NCI-H1417 (cell line): ENCODE measurements around the gene NR2F2.
A peak's percentile ranks its signal among the peaks of the same experiment; 100 is the strongest.

Source experiments
- DNase-seq, 3 experiments: peaks; one replicate each; lab custom pipeline; 2025; lab: John Stamatoyannopoulos, UW

NR2F2 gene

DNA sequence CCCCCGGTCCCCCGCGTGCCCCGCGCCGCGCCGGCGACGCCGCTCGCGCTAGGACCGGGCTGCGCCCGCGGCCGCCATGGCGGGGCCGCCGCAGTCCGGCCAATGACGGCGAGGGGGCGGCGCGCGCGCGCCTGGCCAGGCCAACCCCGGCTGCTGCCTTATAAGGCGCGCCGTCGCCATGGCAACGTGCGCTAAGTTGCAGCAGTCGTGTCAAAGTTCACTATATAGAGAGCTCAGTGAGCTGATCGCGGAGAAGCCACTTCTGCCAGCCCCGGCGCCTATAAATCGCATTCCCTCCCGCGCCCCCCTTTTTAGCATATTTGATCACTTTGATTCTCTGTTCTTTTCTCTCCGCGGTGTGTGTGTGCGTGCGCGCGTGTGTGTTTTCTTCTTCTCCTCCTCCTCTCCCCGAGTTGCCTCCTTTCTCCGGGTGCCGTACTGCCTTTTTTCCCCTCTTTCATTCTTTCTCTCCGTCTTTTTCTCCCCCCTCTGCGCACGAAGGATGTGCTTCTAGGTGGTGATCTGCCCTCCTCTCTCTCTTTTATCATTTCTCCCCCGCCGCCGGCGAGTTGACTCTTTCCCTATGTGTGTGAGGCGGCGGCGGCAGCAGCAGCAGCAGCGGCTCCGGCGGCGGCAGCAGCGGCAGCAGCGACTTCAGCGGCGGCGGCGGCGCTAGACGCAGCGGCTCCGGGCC, at the start of gene NR2F2:
NR2F2 (plus strand) TSS at position 251 of the 694 bp plus-strand sequence. CDS start 1,406 bp downstream, outside the sequence.
- peak; percentile 97 to 99 (median 98) for DNase-seq

DNA sequence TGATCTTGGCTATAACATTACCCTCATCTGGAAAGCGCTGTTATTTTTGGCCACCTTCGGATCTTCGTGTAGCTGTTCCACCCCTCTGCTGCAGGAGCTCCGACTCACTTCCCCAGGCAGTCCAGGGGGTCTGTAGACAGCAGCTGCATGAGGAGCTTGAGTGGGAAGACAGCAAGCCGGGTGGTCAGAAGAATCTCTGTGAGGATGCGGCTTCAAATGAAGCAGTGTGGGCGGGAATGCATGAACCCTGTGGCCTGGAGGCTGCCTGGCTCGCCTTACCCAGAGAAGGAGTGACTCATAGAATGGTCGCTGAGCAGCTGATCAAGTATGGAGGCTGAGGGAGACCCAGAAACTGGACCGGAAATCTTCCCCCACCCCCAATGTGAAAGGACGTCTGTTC, 45.2 kb upstream of the NR2F2 start:
- DNase-seq = no peak

DNA sequence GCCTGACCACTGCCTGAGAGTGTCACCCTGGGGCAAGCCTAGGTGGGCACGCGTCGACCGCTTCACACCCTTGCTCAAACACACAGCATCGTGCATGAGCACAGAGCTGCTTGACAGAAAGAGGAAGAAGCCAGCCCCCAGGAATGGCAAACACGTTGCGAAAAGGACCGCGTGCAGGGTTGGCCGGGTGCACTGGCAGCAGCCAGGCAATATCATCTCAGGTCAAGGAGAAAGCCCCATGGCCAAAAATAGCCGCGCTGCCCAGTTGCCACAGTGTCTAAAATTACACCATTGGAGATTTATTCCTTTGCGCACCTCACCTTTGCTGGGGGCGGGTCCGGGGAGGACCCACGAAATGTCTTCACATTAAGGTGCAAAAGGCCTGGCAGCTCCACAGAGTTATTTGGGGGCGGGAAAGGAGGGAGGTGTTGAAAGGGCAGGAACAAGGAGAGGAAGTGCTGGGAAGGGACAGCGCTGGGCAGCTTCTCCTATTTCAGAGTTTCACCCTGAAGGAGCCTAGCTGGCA, 44.7 kb upstream of the NR2F2 start:
- no peak for DNase-seq

DNA sequence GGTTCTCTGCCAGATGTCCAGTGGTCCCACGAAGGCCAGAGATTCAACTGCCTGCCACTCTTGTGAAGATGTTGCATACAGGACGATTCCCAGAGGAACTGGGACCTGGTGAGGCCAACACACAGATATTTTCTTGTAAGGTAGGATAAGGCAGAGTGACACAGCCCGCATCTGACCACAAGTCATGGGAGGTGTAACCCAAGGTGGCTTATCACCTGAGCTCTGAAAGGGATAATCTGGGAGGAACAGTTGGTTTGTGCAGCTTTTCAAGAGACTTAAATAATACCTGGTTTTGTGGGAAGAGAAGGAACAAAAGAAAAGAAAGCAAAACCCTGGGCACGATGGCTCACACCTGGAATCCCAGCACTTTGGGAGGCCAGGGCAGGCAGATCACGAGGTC, 39.8 kb upstream of the NR2F2 start:
- DNase-seq = no peak

DNA sequence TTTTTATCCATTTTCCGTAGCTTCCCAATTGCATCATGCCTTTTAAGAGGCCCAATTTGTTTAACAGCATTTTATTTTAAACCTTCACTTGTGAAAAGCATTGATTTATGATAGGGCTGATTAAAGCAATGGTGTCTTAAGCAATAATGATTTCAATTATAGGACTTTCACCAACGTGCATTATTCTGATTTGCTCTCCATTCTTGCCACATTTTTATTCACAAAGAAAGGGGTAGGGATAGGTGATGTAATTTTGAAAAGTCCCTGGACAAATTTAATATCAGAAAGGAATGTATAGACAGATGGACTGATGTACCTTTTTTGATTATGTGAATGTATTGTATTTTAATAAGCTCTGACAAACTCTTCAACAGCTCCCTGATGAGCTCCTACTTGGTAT, 37.9 kb upstream of the NR2F2 start:
- DNase-seq = no peak

DNA sequence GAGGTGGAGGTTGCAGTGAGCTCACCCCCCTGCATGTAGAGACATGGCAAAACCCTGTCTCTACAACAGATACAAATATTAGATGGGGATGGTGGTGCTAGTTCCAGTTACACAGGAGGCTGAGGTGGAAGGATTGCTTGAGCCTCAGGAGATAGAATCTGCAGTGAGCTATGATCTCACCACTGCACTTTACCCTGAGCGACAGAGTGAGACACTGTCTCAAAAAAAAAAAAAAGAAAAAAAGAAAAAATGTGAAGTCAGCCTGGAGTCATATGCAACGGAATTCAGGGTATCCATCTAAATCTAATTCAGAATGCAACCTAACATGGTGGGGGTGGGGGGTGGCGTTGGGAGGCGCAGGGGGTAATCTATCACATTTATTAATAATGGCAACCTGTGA, 37.1 kb upstream of the NR2F2 start:
- no peak for DNase-seq

DNA sequence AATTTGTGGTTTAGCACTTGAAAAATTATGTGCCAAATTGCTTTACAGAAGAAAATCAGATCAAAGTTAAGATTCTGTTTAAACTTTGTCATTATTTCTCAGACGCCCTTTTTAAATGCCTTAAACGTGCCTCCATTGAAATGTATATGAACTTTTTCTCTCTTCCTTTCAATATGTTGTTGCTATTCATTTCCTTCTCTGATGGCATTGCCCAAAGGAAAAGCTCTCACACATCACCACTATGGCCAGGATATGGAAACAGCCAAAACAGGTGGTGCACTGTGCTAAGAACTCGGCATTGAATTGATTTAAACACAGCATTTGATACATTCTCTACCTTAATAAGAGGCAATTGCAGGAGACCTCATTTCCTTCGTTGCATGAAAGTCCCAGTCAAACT, 35.7 kb upstream of the NR2F2 start:
- no peak for DNase-seq

DNA sequence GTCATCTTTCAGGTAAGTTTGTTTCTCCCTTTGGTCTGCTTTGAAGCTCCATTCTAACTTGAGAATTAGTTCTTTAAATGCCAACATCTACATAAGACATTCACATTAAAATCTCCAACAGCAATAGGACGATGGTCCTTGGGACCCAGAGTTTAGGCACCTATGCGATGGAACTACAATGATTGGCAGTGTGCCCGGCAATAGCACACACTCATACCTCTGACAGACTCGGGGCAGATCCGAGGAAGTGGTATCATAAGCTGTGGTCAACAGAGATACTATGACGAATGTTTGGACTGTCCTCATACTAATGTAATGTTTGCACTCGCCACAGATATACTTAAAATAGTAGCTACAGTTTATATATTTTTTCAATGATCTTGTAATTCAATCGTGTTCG, 34.2 kb upstream of the NR2F2 start:
- no peak for DNase-seq

DNA sequence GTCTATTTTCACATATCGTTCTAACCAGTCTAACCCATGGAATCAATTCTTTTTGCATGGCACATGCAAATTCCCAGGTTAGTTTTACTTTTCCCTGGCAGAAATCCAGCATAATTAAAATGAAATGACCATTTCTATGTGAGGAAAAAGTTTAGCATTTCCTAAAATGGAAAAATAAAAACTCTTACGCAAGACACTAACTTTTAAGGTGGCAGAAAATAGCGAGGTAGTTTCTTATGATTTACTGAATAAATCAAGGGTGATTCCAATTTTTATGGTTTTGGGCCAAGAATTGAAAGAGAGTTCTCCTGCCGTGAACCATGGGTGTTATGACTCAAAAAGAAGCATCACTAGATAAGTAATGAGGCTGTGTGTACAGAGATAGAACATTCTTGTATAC, 32.7 kb upstream of the NR2F2 start:
- DNase-seq = no peak

DNA sequence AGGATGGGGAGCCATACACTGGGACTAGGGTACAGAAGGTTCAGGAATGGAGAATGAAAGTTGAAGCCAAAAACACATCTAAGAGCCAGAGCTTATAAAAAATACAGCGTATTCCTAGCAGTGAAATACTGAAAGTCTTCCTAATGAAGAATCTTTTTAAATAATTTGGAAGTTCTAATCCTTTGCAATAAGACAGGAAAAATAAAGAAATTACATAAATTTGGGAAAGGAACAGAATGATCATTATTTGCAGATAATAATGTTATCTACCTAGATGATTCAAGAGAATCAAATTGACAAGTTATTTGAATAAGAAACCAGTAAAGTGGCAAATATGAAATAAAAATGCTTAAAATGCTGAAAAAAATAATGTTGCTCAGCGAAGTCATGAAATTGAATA, 32.3 kb upstream of the NR2F2 start:
- no peak for DNase-seq

DNA sequence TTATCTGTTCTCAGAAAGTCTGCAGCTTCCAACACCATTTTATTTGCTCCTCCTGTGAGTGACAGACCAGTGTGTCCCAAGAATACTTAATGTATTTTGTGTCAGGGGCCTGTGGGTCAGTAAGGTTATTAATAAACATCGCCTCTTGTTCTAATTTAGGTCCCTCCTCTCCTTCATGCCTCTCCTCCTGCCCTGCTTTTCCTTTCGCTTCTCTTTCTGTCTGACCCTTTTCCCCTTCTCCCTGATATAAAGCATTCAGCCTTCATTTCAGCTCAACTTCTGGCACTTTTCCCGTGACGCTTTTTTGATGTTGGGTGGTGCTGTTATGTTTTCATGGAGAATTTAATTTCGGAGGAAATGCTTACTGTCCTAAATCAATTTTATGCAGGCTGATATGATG, 29.7 kb upstream of the NR2F2 start:
- DNase-seq = no peak

DNA sequence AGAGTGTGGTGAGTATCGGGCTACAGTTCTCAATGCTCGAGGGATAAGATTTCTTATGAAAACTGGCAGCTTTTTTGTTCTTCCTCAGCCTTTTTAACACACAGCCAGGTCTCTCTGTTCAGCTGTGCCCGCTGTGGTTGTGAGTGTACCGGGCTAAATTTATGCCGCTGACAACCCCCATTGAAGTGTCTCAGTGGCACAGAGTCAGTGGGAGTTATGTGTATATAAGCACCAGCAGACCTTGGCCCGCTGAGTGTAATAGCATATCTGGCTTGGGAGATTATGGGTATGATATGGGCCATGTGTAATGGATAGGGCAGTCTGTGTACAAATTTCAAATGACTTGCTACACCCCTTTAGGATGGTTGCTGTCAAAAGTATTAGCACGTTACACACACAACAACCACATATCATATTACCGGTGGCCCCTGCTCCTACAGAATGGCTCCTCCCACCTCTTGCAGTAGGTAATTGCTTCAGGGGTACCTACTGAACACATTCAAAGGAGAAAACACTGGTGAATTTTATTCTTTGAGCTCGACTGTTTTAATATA, 26.9 kb upstream of the NR2F2 start:
- DNase-seq = peak in 1 of 3 experiments; percentile 12

DNA sequence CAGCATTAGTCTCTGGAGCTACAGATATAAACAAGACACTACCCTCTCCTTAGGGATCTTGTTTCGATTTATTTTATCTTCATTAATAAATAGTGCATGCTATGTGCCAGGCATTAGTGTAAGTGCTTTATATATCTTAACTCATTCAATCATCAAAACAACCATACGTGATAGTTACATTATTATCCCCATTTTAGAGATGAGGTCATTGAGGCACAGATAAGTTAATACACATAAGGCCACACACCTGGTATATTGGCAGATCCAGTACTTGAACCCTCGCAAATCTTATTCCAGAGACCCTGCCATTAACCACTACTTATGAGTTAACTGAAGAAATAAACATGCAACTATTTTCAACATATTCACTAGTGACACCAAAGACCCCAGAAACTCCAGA, 25.7 kb upstream of the NR2F2 start:
- no peak for DNase-seq

DNA sequence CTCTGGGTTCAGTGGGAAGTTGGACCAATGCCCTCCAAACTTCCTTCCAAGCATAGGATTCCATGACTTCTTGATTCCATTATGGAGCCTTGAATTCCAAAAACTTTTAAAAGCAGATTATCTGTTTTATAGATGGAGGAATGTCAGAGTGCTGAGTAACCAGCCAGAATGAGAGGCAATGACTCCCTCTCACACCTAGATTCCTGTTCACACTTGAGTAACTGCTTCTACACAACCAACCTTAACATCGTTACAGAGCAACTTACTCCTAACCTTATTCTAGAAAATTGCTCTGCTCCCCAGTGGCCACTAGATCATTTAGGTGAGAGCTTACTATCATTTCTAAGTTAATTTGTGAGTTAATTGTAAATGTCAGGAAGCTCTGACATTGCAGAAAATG, 24.2 kb upstream of the NR2F2 start:
- DNase-seq = no peak

DNA sequence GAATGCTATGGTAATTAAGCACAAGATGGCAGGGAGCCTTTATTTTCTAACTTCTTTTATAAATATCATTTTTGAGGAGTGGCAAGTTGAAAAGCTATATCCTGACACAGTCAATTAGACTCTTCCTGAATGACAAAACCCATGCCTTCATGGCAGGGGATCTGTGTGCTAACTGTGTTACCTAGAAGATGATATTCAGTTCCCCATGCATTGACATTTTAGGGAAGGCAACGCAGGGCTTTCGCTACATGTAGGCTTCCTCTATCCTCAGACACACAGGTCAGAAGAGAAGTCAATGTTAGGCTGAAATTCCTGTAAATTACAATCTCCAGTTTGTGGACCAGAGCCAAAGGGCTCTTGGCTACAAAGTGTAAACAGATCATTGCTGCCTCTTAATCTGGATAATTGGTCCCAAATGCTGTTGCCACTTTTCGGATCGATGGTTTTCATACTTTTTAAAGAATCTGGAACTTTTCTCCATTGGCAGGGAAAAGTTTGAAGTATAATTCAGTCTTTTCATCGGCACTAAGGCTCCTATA, 22.6 kb upstream of the NR2F2 start:
- DNase-seq = no peak

DNA sequence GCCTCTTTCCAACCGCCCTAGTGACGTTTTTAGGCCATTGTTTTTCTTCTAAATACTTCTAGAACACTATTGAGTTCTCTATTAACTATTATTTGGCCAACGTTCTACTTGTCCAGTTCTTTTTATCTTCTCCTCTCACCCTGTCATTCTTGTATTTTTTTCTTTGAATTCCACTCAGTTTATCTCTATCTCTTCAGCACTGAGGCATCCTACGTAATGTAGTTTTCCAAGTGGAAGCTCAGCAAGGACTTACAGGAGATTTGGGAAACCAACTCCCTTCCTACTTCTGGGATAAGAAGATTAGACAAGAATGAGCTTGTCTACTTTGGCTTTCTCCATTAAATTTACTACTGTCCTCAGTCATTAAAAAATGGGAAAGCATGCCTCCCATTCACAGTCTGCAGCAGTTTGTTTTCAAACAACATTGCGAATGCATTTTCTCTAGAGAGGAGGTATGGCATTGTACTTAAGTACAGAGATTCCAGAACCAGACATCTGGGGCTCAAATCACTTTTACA, 21.3 kb upstream of the NR2F2 start:
- no peak for DNase-seq

DNA sequence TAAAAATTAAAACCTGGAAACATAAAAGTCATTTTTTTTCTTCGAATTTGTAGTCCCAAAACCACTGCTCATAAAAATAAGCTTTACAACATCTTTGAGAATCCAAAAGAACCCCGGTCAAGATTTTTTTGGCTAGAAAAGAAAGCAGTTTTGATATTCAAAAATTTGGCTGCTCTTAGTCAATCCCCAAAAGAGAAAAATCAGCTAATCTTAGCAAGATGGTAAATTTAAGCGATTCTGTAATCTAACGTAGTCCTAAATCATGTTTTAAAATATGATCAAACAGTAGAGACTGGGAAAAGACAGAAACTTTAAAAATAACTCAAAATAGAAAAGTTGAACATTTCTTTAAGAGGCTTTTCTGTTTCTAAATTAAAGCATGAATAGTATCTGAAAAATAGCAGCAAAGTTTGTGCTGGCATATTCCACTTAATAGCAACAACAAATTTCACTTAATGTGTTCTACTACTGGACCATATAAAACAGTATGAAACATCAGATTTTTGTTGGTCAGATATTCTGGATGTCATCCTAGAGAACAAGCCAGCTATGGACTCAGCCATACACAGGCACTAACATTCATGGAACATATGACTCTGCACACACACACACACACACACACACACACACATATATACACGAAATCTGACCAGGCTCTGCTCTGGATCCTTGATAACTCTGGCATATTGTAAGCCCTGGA, 19.1 kb upstream of the NR2F2 start:
- no peak for DNase-seq

DNA sequence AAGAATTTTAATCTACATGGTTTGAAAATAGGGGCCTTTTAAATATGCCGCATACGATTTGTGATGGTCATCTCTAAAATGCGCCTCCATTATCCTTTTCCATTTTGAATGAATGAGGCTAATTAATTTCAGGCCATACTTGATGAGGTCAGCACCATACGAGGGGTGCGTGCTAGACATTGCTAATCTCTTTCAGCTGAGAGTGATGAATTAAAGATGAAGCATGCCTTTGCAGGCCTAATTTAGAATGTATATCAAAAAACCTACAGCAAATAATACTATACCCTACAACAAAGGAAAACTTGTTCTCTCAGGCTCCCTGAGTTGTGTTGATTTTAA, 18.6 kb upstream of the NR2F2 start:
- no peak for DNase-seq

DNA sequence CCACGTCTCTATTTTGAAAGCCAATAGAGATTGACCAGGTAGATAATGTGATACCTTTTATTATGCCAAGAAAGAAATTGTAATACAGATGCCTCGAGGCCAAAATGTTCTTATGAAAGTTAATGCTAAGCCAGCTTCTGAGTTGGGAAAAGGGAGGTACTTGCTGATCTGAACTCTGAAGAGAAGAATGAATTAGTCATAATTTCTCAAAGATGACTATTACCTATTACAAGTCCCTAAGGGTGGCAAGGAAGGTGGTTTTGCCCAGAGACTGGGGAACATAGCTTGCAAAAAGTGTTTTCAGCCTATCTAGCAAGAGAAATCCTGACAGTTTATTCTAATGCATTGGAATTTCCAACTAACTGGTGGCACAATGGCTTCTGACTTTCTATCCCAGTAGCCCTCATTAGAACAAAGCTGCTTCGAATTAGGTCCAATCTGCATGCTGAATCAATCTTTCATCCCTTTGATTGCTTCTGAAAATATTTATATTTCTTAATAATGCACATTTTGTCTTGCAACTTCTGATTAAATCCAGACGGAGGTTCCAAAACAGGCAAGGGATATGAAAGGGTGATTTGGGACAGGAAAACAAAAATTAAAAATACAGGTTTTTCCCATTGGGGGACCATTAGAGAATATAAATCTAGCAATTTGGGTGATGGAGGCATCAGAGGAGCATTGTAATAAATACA, 17.7 kb upstream of the NR2F2 start:
- DNase-seq = no peak

DNA sequence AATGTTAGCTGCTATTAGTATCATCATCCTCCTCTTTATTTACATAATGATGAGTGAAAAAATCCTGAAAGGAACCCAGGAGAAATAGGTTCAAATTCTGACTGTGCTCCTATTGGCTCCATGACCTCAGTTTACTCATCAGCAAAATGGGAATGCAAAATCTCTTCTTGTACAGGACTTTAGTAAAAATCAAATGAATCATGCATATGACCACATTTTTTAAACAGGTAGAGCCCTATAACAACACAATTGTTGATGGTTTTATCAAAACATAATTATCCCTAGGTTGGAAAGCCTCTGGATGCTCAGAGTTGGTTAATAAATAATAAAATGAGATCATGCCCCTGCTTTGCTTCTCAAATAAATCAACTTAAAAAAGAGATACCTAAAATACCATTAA, 16.0 kb upstream of the NR2F2 start:
- DNase-seq = no peak

DNA sequence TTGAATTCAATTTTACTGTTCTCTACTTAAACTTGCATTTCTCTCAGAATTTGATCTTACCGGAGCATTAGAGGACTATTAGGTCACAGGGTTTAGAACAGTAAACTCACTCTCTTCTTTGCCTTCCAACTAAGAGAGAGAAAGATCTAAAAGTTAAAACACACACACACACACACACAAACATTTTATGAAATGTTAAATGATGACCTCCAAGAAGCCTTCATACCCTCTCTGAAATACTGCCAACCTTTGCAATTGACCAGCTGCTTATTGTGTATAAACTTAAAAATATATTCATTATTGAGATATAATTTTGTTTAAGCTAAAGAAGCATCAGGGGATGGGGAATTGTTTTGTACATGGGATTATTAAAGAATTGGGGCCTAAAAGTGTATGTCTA, 15.5 kb upstream of the NR2F2 start:
- no peak for DNase-seq

DNA sequence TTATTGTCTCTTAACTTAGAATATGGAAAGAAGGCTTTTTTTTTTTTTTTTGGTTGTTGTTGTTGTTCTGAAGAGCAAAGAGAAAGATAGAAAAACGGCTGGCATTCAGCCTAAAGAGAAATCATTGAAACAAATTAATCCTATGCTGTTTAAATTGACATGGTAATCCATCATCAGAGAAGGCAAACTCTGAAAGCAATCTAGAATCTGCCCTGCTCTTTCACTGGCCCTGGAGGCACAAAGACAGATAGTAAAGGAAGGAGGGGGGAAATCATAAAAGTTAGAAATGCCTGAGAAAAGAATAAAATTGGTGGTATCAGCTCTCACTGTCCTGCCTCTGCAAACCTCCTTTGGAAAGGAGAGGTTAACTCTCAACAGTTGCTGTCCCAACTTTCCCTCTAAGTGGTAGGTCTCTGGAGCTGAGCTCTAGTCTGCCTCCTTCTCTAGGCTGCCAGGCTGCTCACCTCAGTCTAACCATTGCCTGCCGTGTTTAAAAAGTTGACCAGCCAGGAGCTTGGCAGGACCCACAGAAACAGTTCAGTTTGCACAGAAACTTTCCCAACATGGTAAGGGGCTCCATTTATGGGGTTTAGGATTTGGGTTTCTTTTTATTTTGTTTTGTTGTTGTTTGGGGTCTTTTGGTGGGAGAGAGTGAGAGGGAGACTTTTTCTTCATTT, 13.4 kb upstream of the NR2F2 start:
- DNase-seq = no peak
